Panc1 (cell line): ENCODE data around the gene ASCC2. TPM values are rescaled to one million over a fixed set of nuclear protein-coding genes. Genes with fewer than 3 reads are reported as not detected.

Experiments used
- ATAC-seq: fragments of 200-7000 bp; cut with Tn5 transposase; 2 replicates; pipeline ENCODE4 v1.9.1; 2020; ENCODE audit warnings: mild to moderate bottlenecking, moderate library complexity
- BruUV-seq: library from RNA; stranded (reverse); fragments of 400-500 nt; replicated peaks from 2 replicates; lab custom pipeline; 2021; lab: Mats Ljungman, UMichigan
- CTCF ChIA-PET: fragments of 300-600 bp; sonication (Branson Sonifier 250); formaldehyde crosslinking; loops from one replicate; lab custom pipeline; 2022; ENCODE audit warnings: antibody characterized with exemption; lab: Charles Lee
- POLR2A ChIA-PET: fragments of 300-600 bp; sonication (Branson Sonifier 250); formaldehyde crosslinking; loops from one replicate; lab custom pipeline; 2022; ENCODE audit warnings: antibody characterized with exemption; lab: Charles Lee
- DNase-seq: peaks from one replicate; pipeline ENCODE4 v3.0.0-alpha.2; 2010; ENCODE audit warnings: low read depth, low spot score
- H3K27ac ChIP-seq: 2 replicates; pipeline ENCODE4 v1.5.1; 2011; ENCODE audit warnings: mild to moderate bottlenecking, low read length, inconsistent platforms
- H3K27me3 ChIP-seq: fragments of 200-500 bp; sonication (Bioruptor generic); 2 replicates; pipeline ENCODE4 v1.6.0; 2014; ENCODE audit warnings: low read length, inconsistent platforms; ENCODE audit not compliant: control insufficient read depth, insufficient read depth
- H3K36me3 ChIP-seq: fragments of 200-500 bp; sonication (Bioruptor generic); 2 replicates; pipeline ENCODE4 v1.5.1; 2014; ENCODE audit warnings: inconsistent platforms, mild to moderate bottlenecking, low read length, moderate library complexity; ENCODE audit not compliant: control insufficient read depth, insufficient read depth
- H3K4me1 ChIP-seq: 2 replicates; pipeline ENCODE4 v1.5.1; 2011; ENCODE audit warnings: inconsistent platforms, mild to moderate bottlenecking, low read length, moderate library complexity; ENCODE audit not compliant: control insufficient read depth, insufficient read depth
- H3K4me3 ChIP-seq, 2 experiments: 2 replicates each; pipeline ENCODE4 v1.5.1; 2011 to 2012; ENCODE audit warnings: low read depth in 2 of 2, low read length in 2 of 2, mild to moderate bottlenecking in 2 of 2, inconsistent platforms in 1 of 2, moderate library complexity in 1 of 2
- H3K9me3 ChIP-seq: fragments of 200-500 bp; sonication (Bioruptor generic); 2 replicates; pipeline ENCODE4 v1.5.1; 2014; ENCODE audit warnings: low read depth, mild to moderate bottlenecking, inconsistent platforms, low read length, moderate library complexity; ENCODE audit not compliant: control insufficient read depth, insufficient read depth
- POLR2AphosphoS5 ChIP-seq: IDR thresholded peaks from 2 replicates; pipeline ENCODE4 v1.6.1; 2012; ENCODE audit warnings: mild to moderate bottlenecking, low read depth, low read length, moderate library complexity
- SIN3A ChIP-seq: IDR thresholded peaks from 2 replicates; pipeline ENCODE4 v1.6.1; 2012; ENCODE audit warnings: low read depth, mild to moderate bottlenecking, low read length, moderate library complexity, borderline replicate concordance; ENCODE audit not compliant: insufficient read depth
- TCF7L2 ChIP-seq: IDR thresholded peaks from 2 replicates; pipeline ENCODE4 v1.6.1; 2011; ENCODE audit warnings: mild to moderate bottlenecking, low read depth, low read length, inconsistent platforms
- in situ Hi-C: cut with HindIII; loops from 2 replicates; pipeline ENCODE4 v1.10.0; 2016; ENCODE audit warnings: low sequenced_read_pairs, low pct_unique_long_range_greater_than_20kb
- intact Hi-C: fragments of 100-400 bp; cut with micrococcal nuclease; formaldehyde crosslinking; loops from one replicate; pipeline ENCODE4 v1.10.0; 2022; ENCODE audit not compliant: unreplicated experiment
- total RNA-seq: library from RNA; stranded (reverse); gene quantifications from one replicate; pipeline ENCODE4 v1.2.1, GENCODE V29; 2021; ENCODE audit not compliant: unreplicated experiment
- TF ChIP-seq, protein P1 (sequence below), 2 experiments: IDR thresholded peaks; 2 replicates each; pipeline ENCODE4 v1.6.1; 2011 to 2012; ENCODE audit warnings: low read depth in 2 of 2, control low read depth in 1 of 2, low read length in 1 of 2, mild to moderate bottlenecking in 1 of 2, moderate library complexity in 1 of 2; ENCODE audit not compliant: insufficient read depth in 1 of 2
- TF ChIP-seq, protein P2 (sequence below): fragments of 450-650 bp; IDR thresholded peaks from 2 replicates; pipeline ENCODE4 v1.5.1; 2017; ENCODE audit warnings: mild to moderate bottlenecking

ASCC2 gene
- total RNA-seq, 1 experiment from 2014 or later: 52.0 TPM

DNA sequence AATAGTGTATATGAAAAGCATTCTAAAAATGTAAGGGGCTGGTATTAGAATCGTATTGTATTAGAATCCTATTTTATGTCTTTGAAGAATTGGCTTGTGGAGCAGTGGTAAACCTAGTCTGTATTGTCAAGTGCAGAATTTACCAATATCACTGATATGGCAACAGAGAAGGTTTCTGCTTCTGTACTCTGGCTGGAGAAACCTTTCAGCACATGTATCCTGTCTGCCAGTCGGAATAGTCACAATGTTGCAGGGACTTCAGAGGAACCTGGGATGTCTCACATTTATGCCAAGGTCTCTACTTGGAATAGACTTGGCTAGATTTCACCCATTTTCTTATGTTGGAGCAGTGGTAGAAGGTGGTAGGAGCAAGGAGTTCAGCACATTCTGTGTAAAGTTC, 49.3 kb upstream of the ASCC2 start:
- H3K27ac ChIP-seq: no peak overlapping the region
- CTCF ChIA-PET: no interaction called here
- H3K4me3 ChIP-seq: no peak overlapping the region
- no peak for ATAC-seq
- no peaks in the 10 kb centered on the region for H3K36me3 ChIP-seq
- intact Hi-C loops (no loop called here), in situ Hi-C loops (no loop called here)
- POLR2A ChIA-PET: interaction anchor here (0.7 kb wide), 1 partner anchor 50 kb away, joined by 5 read pairs; the partner anchor contains the start of gene ASCC2
- peaks cover 11% of the 10 kb centered on the region for H3K4me1 ChIP-seq
- no peaks in the 10 kb centered on the region for H3K9me3 ChIP-seq
- TF ChIP-seq SIN3A: no peak
- TF ChIP-seq, protein P1, sequence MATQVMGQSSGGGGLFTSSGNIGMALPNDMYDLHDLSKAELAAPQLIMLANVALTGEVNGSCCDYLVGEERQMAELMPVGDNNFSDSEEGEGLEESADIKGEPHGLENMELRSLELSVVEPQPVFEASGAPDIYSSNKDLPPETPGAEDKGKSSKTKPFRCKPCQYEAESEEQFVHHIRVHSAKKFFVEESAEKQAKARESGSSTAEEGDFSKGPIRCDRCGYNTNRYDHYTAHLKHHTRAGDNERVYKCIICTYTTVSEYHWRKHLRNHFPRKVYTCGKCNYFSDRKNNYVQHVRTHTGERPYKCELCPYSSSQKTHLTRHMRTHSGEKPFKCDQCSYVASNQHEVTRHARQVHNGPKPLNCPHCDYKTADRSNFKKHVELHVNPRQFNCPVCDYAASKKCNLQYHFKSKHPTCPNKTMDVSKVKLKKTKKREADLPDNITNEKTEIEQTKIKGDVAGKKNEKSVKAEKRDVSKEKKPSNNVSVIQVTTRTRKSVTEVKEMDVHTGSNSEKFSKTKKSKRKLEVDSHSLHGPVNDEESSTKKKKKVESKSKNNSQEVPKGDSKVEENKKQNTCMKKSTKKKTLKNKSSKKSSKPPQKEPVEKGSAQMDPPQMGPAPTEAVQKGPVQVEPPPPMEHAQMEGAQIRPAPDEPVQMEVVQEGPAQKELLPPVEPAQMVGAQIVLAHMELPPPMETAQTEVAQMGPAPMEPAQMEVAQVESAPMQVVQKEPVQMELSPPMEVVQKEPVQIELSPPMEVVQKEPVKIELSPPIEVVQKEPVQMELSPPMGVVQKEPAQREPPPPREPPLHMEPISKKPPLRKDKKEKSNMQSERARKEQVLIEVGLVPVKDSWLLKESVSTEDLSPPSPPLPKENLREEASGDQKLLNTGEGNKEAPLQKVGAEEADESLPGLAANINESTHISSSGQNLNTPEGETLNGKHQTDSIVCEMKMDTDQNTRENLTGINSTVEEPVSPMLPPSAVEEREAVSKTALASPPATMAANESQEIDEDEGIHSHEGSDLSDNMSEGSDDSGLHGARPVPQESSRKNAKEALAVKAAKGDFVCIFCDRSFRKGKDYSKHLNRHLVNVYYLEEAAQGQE (IDR thresholded peaks at IDR 0.05; ENCODE audit: insufficient read depth in 1 of 2, low read depth in 2 of 2, low read length in 1 of 2): no peak
- TF ChIP-seq, protein P2, sequence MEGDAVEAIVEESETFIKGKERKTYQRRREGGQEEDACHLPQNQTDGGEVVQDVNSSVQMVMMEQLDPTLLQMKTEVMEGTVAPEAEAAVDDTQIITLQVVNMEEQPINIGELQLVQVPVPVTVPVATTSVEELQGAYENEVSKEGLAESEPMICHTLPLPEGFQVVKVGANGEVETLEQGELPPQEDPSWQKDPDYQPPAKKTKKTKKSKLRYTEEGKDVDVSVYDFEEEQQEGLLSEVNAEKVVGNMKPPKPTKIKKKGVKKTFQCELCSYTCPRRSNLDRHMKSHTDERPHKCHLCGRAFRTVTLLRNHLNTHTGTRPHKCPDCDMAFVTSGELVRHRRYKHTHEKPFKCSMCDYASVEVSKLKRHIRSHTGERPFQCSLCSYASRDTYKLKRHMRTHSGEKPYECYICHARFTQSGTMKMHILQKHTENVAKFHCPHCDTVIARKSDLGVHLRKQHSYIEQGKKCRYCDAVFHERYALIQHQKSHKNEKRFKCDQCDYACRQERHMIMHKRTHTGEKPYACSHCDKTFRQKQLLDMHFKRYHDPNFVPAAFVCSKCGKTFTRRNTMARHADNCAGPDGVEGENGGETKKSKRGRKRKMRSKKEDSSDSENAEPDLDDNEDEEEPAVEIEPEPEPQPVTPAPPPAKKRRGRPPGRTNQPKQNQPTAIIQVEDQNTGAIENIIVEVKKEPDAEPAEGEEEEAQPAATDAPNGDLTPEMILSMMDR: no peak
- TF ChIP-seq TCF7L2: no peak
- no peak for TF ChIP-seq POLR2AphosphoS5
- DNase-seq: no peak
- no peaks in the 10 kb centered on the region for H3K27me3 ChIP-seq
- BruUV-seq: no TSS peak

DNA sequence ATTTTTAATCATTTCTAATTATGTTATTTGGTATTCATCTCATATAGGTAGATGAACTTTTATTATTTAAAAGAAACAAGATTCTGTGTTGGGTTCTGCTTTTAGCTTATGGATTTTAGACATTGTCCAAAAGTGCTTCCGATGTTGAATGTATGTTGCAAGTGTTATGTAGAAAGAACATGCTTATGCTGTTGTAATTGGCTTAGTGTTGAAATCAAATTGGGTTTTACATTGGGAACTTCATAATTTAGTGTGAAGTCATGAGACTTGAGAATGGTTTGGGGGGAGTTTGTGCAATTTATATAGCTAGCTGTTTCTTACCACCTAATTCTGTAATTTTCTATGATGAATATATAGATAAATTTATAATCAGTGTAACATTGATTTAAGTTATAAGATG, 48.5 kb upstream of the ASCC2 start:
- DNase-seq (no peak), ATAC-seq (no peak)
- no peaks in the 10 kb centered on the region for H3K27me3 ChIP-seq
- intact Hi-C loops: no loop called here
- ChIA-PET POLR2A (interaction anchor here (0.6 kb wide), 1 partner anchor 345 kb away, joined by 3 read pairs; no protein-coding TSS in a partner anchor), CTCF (no interaction called here)
- no peaks in the 10 kb centered on the region for H3K36me3 ChIP-seq
- H3K4me1 ChIP-seq: peaks cover 11% of the 10 kb centered on the region
- no TSS peak for BruUV-seq
- H3K9me3 ChIP-seq: no peaks in the 10 kb centered on the region
- no peak overlapping the region for H3K4me3 ChIP-seq
- H3K27ac ChIP-seq: no peak overlapping the region
- TF ChIP-seq, protein P1 (IDR thresholded peaks at IDR 0.05; ENCODE audit: insufficient read depth in 1 of 2, low read depth in 2 of 2, low read length in 1 of 2): no peak
- no peak for TF ChIP-seq TCF7L2
- TF ChIP-seq POLR2AphosphoS5: no peak
- TF ChIP-seq, protein P2: no peak
- no peak for TF ChIP-seq SIN3A
- in situ Hi-C loops: no loop called here
